B cell (primary cell): ENCODE data around the gene NUPR1. TPM values are rescaled to one million over a fixed set of nuclear protein-coding genes. Genes with fewer than 3 reads are reported as not detected.

Experiments used
- ATAC-seq: fragments of 200-7000 bp; cut with Tn5 transposase; one replicate; pipeline ENCODE4 v1.10.0; 2021; ENCODE audit warnings: low read depth, mild to moderate bottlenecking, moderate number of reproducible peaks, moderate library complexity
- CTCF ChIA-PET: fragments of 350-600 bp; sonication (Branson Sonifier 250); formaldehyde crosslinking; loops from one replicate; lab custom pipeline; 2021; ENCODE audit warnings: antibody characterized with exemption, inconsistent platforms; lab: Charles Lee
- POLR2A ChIA-PET: fragments of 350-600 bp; sonication (Branson Sonifier 250); formaldehyde crosslinking; loops from one replicate; lab custom pipeline; 2021; ENCODE audit warnings: antibody characterized with exemption; lab: Charles Lee
- DNase-seq: peaks from one replicate; pipeline ENCODE4 v3.0.0; 2013
- H2AFZ ChIP-seq: 2 replicates; pipeline ENCODE4 v1.6.1; 2012; ENCODE audit warnings: mild to moderate bottlenecking, low read depth, low read length; ENCODE audit not compliant: insufficient read depth, poor library complexity, severe bottlenecking
- H3K27ac ChIP-seq, 2 donors: 1 replicate in 1 of 2; 2 replicates in 1 of 2; pipeline ENCODE4 v1.5.1; 2012 to 2013; ENCODE audit warnings: low read length in 2 of 2, mild to moderate bottlenecking in 2 of 2, moderate library complexity in 1 of 2
- H3K27me3 ChIP-seq, 4 experiments: fragments of 200-600 bp in 1 of 4; sonication (generic) in 1 of 4; replicated peaks in 1 of 4; 1 replicate in 2 of 4; 2 replicates in 2 of 4; pipeline versions ENCODE4 v1.6.1 to v1.7.0; 2013 to 2016; ENCODE audit warnings: low read length in 3 of 4, mild to moderate bottlenecking in 2 of 4, mixed read lengths in 1 of 4, moderate library complexity in 1 of 4; ENCODE audit not compliant: insufficient read depth in 4 of 4, control insufficient read depth in 3 of 4; ENCODE audit errors: control extremely low read depth in 1 of 4
- H3K36me3 ChIP-seq, 2 experiments: replicated peaks in 1 of 2; 1 replicate in 1 of 2; 2 replicates in 1 of 2; pipeline versions ENCODE4 v1.6.1 to v1.7.1; 2013; ENCODE audit warnings: low read length in 1 of 2; ENCODE audit not compliant: insufficient read depth in 2 of 2, control insufficient read depth in 1 of 2; ENCODE audit errors: control extremely low read depth in 1 of 2, extremely low read depth in 1 of 2
- H3K4me1 ChIP-seq, 2 donors: fragments of 200-600 bp in 1 of 2; sonication (generic) in 1 of 2; 1 replicate in 1 of 2; 2 replicates in 1 of 2; pipeline versions ENCODE4 v1.5.1 to v1.6.1; 2013 to 2017; ENCODE audit warnings: low read length in 2 of 2; ENCODE audit not compliant: control insufficient read depth in 2 of 2, insufficient read depth in 2 of 2
- H3K4me2 ChIP-seq: replicated peaks from 2 replicates; pipeline ENCODE3; 2012; ENCODE audit warnings: mild to moderate bottlenecking, low read depth, low read length; ENCODE audit not compliant: poor library complexity, severe bottlenecking
- H3K4me3 ChIP-seq, 5 experiments: fragments of 200-600 bp in 1 of 5; sonication (generic) in 1 of 5; 1 replicate in 3 of 5; 2 replicates in 2 of 5; pipeline versions ENCODE4 v1.5.1 to v1.7.0; 2011 to 2016; ENCODE audit warnings: low read length in 4 of 5, mild to moderate bottlenecking in 4 of 5, low read depth in 2 of 5, control low read depth in 1 of 5, moderate library complexity in 1 of 5; ENCODE audit not compliant: insufficient read depth in 1 of 5; ENCODE audit errors: control extremely low read depth in 1 of 5, extremely low read depth in 1 of 5
- H3K79me2 ChIP-seq: fragments of 200-600 bp; sonication (generic); one replicate; pipeline ENCODE4 v1.6.0; 2016; ENCODE audit warnings: low read length; ENCODE audit not compliant: control insufficient read depth, insufficient read depth
- H3K9ac ChIP-seq: fragments of 200-600 bp; sonication (generic); 2 replicates; pipeline ENCODE4 v1.6.1; 2017; ENCODE audit warnings: mild to moderate bottlenecking, low read length, moderate library complexity
- H3K9me3 ChIP-seq, 3 donors: one replicate each; pipeline versions ENCODE4 v1.6.1 to v1.7.1; 2013; ENCODE audit warnings: low read length in 2 of 3; ENCODE audit not compliant: control insufficient read depth in 2 of 3, insufficient read depth in 1 of 3; ENCODE audit errors: control extremely low read depth in 1 of 3
- H4K20me1 ChIP-seq: 2 replicates; pipeline ENCODE4 v1.6.0; 2012; ENCODE audit warnings: mild to moderate bottlenecking, low read length; ENCODE audit not compliant: insufficient read depth, control insufficient read depth, poor library complexity, severe bottlenecking
- H3K27ac Mint-ChIP-seq: one replicate; pipeline ENCODE4 v1.8.0; 2021; ENCODE audit warnings: mixed read lengths
- H3K27me3 Mint-ChIP-seq: one replicate; pipeline ENCODE4 v1.8.0; 2021; ENCODE audit warnings: mixed read lengths
- H3K4me1 Mint-ChIP-seq: one replicate; pipeline ENCODE4 v1.8.0; 2021; ENCODE audit warnings: mixed read lengths
- H3K4me3 Mint-ChIP-seq: one replicate; pipeline ENCODE4 v1.8.0; 2021; ENCODE audit warnings: mixed read lengths
- H3K9me3 Mint-ChIP-seq: one replicate; pipeline ENCODE4 v1.8.0; 2022; ENCODE audit warnings: mixed read lengths; ENCODE audit not compliant: insufficient read depth
- EZH2 ChIP-seq: IDR thresholded peaks from 2 replicates; pipeline ENCODE4 v1.6.1; 2012; ENCODE audit warnings: borderline replicate concordance, low read depth, mild to moderate bottlenecking, moderate library complexity, low read length; ENCODE audit not compliant: insufficient read depth, poor library complexity, severe bottlenecking
- WGBS: methylation state at CpG from one replicate; pipeline ENCODE4 v1.1.5; 2013; ENCODE audit warnings: missing lambda C conversion rate; ENCODE audit not compliant: insufficient coverage; 5-methylcytosine and 5-hydroxymethylcytosine counted together
- intact Hi-C: fragments of 100-400 bp; cut with micrococcal nuclease; formaldehyde crosslinking; loops from one replicate; pipeline ENCODE4 v1.10.0; 2022
- polyA plus RNA-seq: library from polyadenylated mRNA; depleted of rRNA; stranded (reverse); fragments of >200 nt; gene quantifications from 2 replicates; pipeline ENCODE4 v1.2.3, GENCODE V29; 2012
- total RNA-seq, 2 donors: library from RNA; stranded (reverse); fragments of 120-200 nt in 1 of 2; gene quantifications; 1 replicate in 1 of 2; 2 replicates in 1 of 2; pipeline versions ENCODE4 v1.2.3 to v1.2.4, GENCODE V29; 2013 to 2022
- TF ChIP-seq, protein P1 (sequence below): fragments of 200-600 bp; IDR thresholded peaks from one replicate; pipeline ENCODE4 v1.8.0; 2022; ENCODE audit warnings: antibody characterized with exemption, mild to moderate bottlenecking

NUPR1 gene
- total and polyA plus RNA-seq, 2 donors (not counting 1 experiment from before 2014, with no cell fraction given), result not detected

DNA sequence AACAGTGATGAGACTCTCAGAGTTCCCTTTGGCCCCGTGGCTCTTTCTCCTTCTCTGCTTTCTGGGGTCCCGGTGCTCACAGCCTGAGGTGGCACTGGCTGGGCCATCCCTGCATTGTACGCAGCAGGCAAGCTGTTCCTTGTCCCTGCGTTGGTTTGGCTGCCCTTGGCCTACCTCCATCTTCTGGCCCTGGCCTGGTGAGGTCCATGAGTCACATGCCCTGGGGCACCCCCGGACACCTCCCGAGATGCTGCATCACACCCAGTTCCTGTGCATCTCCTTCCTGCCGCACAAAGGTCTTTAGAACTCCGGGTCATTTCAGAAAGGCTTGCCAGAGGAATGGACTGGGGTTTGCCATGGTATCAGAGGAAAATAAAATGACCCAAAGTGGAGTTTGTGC lies 48.6 kb upstream of the NUPR1 start:
- H3K27ac ChIP-seq, result no peak overlapping the region
- Mint-ChIP-seq H3K9me3 (no peaks in the 10 kb centered on the region), H3K27ac (no peak overlapping the region), H3K4me3 (no peak overlapping the region), H3K4me1 (no peaks in the 10 kb centered on the region), H3K27me3 (no peaks in the 10 kb centered on the region)
- no peaks in the 10 kb centered on the region for H3K9me3 ChIP-seq
- H3K4me2 ChIP-seq, result no peak overlapping the region
- POLR2A ChIA-PET, result no interaction called here
- no peaks in the 10 kb centered on the region for H3K79me2 ChIP-seq
- no peak for DNase-seq
- intact Hi-C loops, result no loop called here
- 91% methylated on average over 8 of the region's 8 CpGs for WGBS
- no peaks in the 10 kb centered on the region for H3K27me3 ChIP-seq
- no peak for ATAC-seq
- no peak overlapping the region for H3K9ac ChIP-seq
- no peak overlapping the region for H3K4me3 ChIP-seq
- peaks cover 3 to 59% of the 10 kb centered on the region in 2 experiments for H3K36me3 ChIP-seq
- no peak overlapping the region for H2AFZ ChIP-seq
- H4K20me1 ChIP-seq, result no peaks in the 10 kb centered on the region
- TF ChIP-seq EZH2, result no peak
- TF ChIP-seq, protein P1, sequence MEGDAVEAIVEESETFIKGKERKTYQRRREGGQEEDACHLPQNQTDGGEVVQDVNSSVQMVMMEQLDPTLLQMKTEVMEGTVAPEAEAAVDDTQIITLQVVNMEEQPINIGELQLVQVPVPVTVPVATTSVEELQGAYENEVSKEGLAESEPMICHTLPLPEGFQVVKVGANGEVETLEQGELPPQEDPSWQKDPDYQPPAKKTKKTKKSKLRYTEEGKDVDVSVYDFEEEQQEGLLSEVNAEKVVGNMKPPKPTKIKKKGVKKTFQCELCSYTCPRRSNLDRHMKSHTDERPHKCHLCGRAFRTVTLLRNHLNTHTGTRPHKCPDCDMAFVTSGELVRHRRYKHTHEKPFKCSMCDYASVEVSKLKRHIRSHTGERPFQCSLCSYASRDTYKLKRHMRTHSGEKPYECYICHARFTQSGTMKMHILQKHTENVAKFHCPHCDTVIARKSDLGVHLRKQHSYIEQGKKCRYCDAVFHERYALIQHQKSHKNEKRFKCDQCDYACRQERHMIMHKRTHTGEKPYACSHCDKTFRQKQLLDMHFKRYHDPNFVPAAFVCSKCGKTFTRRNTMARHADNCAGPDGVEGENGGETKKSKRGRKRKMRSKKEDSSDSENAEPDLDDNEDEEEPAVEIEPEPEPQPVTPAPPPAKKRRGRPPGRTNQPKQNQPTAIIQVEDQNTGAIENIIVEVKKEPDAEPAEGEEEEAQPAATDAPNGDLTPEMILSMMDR, result no peak
- CTCF ChIA-PET, result interaction anchor here (0.9 kb wide), 1 partner anchor 31 kb away, joined by 3 read pairs; no protein-coding TSS in a partner anchor
- no peaks in the 10 kb centered on the region for H3K4me1 ChIP-seq

DNA sequence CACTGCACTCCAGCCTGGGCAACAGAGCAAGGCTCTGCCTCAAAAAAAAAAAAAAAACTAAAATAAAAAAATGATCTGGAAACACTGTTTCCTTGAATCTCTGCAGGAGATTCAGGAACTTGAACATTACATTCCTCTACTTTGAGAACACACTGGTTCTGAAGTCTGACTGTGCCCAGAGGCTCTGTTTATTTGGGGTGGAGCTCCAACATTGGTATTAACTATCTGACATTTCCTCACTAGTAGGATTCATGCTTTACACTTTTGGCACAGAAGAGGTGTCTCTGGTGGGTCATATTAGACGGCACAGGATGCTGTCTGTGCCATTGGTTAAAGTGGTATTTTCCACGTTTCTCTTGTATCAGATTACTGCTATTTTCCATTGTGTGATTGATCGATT lies 47.7 kb upstream of the NUPR1 start:
- Mint-ChIP-seq H3K27me3 (no peaks in the 10 kb centered on the region), H3K4me1 (no peaks in the 10 kb centered on the region), H3K27ac (no peak overlapping the region), H3K9me3 (no peaks in the 10 kb centered on the region), H3K4me3 (no peak overlapping the region)
- Histone ChIP-seq H3K4me3 (no peak overlapping the region), H3K4me2 (no peak overlapping the region), H2AFZ (no peak overlapping the region), H4K20me1 (no peaks in the 10 kb centered on the region), H3K9me3 (no peaks in the 10 kb centered on the region), H3K27me3 (no peaks in the 10 kb centered on the region), H3K9ac (no peak overlapping the region), H3K79me2 (no peaks in the 10 kb centered on the region), H3K27ac (no peak overlapping the region), H3K36me3 (peaks cover 6 to 66% of the 10 kb centered on the region in 2 experiments), H3K4me1 (no peaks in the 10 kb centered on the region)
- TF ChIP-seq, protein P1, result no peak
- TF ChIP-seq EZH2, result no peak
- ChIA-PET POLR2A (no interaction called here), CTCF (interaction anchor here (0.9 kb wide), 1 partner anchor 30 kb away, joined by 3 read pairs; no protein-coding TSS in a partner anchor)
- intact Hi-C loops, result no loop called here
- ATAC-seq (no peak), DNase-seq (no peak)
- WGBS, result 94% methylated on average over 2 of the region's 3 CpGs
